Measurements from ENCODE around the gene CABP7.
"Not testable (repeated sequence)": the region's sequence is repeated elsewhere in the genome, so short reads cannot be mapped to it uniquely, and the experiment has no call there.

GRCh38 chr22:29754658-29755395 lies 35.0 kb downstream of the CABP7 start:
- TF ChIP-seq CTCF (conservative IDR thresholded peaks at IDR 0.05; ENCODE audit: low read depth in 2 of 2); EZH2 (IDR thresholded peaks at IDR 0.05; ENCODE audit: low read depth, unreplicated experiment); POLR2AphosphoS5 (IDR thresholded peaks at IDR 0.05; ENCODE audit: low read depth); REST (IDR thresholded peaks at IDR 0.05; ENCODE audit: unreplicated experiment): not testable (repeated sequence)
